Muscle layer of duodenum (tissue), 2 donors: ENCODE measurements around the gene PSMB5.

Experiments
- H3K27ac ChIP-seq: one replicate; pipeline ENCODE4 v1.7.0; 2013; ENCODE audit warnings: mild to moderate bottlenecking, low read length
- H3K27me3 ChIP-seq: one replicate; pipeline ENCODE4 v1.7.0; 2013; ENCODE audit warnings: low read depth, mild to moderate bottlenecking, control low read depth, low read length
- H3K36me3 ChIP-seq, 2 donors: one replicate each; pipeline ENCODE4 v1.7.0; 2013; ENCODE audit warnings: low read length in 2 of 2, control low read depth in 1 of 2, mild to moderate bottlenecking in 1 of 2; ENCODE audit not compliant: insufficient read depth in 2 of 2, control insufficient read depth in 1 of 2
- H3K4me1 ChIP-seq, 2 donors: one replicate each; pipeline ENCODE4 v1.7.0; 2013; ENCODE audit warnings: low read length in 2 of 2, mild to moderate bottlenecking in 2 of 2, control low read depth in 1 of 2, moderate library complexity in 1 of 2; ENCODE audit not compliant: insufficient read depth in 2 of 2, control insufficient read depth in 1 of 2
- H3K4me3 ChIP-seq, 2 donors: one replicate each; pipeline ENCODE4 v1.7.0; 2013; ENCODE audit warnings: low read length in 2 of 2, low read depth in 1 of 2, mild to moderate bottlenecking in 1 of 2
- H3K9me3 ChIP-seq, 2 donors: one replicate each; pipeline ENCODE4 v1.7.0; 2013; ENCODE audit warnings: low read length in 2 of 2, control low read depth in 1 of 2, mild to moderate bottlenecking in 1 of 2; ENCODE audit not compliant: control insufficient read depth in 1 of 2
- donor health status: healthy.

Gene PSMB5

GRCh38 chr14:23057757-23058653, 23.3 kb upstream of the PSMB5 start:
- Histone ChIP-seq H3K9me3 (no peaks in the 10 kb centered on the region), H3K36me3 (peaks cover 34 to 39% of the 10 kb centered on the region in 2 donors), H3K27me3 (no peaks in the 10 kb centered on the region), H3K4me3 (peak overlapping the region; percentile 57 to 81), H3K4me1 (peaks cover 14 to 31% of the 10 kb centered on the region in 2 donors), H3K27ac (no peak overlapping the region)

- Histone ChIP-seq H3K27me3 (no peaks in the 10 kb centered on the region), H3K27ac (no peak within 1 kb of the TSS), H3K4me1 (peaks cover 10 to 27% of the 10 kb centered on the region in 2 donors), H3K4me3 (peak within 1 kb of the TSS; percentile 57 to 81), H3K36me3 (peaks cover 25 to 31% of the 10 kb centered on the region in 2 donors), H3K9me3 (no peaks in the 10 kb centered on the region)
Measured at GRCh38 chr14:23056956-23057756, 22.5 kb upstream of the PSMB5 start, which contains the start of gene CDH24. CDH24 (minus strand) TSS chr14:23057520; CDS start chr14:23055733, 1,787 bp downstream.

GRCh38 chr14:23056145-23056955, 21.6 kb upstream of the PSMB5 start:
- peaks cover 22 to 26% of the 10 kb centered on the region in 2 donors for H3K36me3 ChIP-seq
- peaks cover 9 to 23% of the 10 kb centered on the region in 2 donors for H3K4me1 ChIP-seq
- peak overlapping the region; percentile 52 to 81 for H3K4me3 ChIP-seq
- H3K9me3 ChIP-seq = no peaks in the 10 kb centered on the region
- H3K27me3 ChIP-seq = no peaks in the 10 kb centered on the region
- no peak overlapping the region for H3K27ac ChIP-seq

GRCh38 chr14:23055621-23056144, 21.0 kb upstream of the PSMB5 start:
- Histone ChIP-seq H3K4me3 (no peak overlapping the region), H3K27me3 (no peaks in the 10 kb centered on the region), H3K27ac (no peak overlapping the region), H3K4me1 (peaks cover 9 to 23% of the 10 kb centered on the region in 2 donors), H3K9me3 (no peaks in the 10 kb centered on the region), H3K36me3 (peaks cover 17 to 20% of the 10 kb centered on the region in 2 donors)

- H3K27me3 ChIP-seq = no peaks in the 10 kb centered on the region
- peaks cover 9 to 23% of the 10 kb centered on the region in 2 donors for H3K4me1 ChIP-seq
- no peaks in the 10 kb centered on the region for H3K9me3 ChIP-seq
- H3K36me3 ChIP-seq = peaks cover 12 to 14% of the 10 kb centered on the region in 2 donors
- no peak overlapping the region for H3K4me3 ChIP-seq
- no peak overlapping the region for H3K27ac ChIP-seq
Measured at GRCh38 chr14:23055147-23055550, 20.4 kb upstream of the PSMB5 start.

- peaks cover 6% of the 10 kb centered on the region in 2 donors for H3K36me3 ChIP-seq
- H3K4me3 ChIP-seq = no peak overlapping the region
- H3K27me3 ChIP-seq = no peaks in the 10 kb centered on the region
- no peaks in the 10 kb centered on the region for H3K9me3 ChIP-seq
- peaks cover 9 to 23% of the 10 kb centered on the region in 2 donors for H3K4me1 ChIP-seq
- no peak overlapping the region for H3K27ac ChIP-seq
Measured at GRCh38 chr14:23054000-23054811, 19.5 kb upstream of the PSMB5 start.

- Histone ChIP-seq H3K4me1 (peaks cover 9 to 23% of the 10 kb centered on the region in 2 donors), H3K4me3 (no peak overlapping the region), H3K9me3 (no peaks in the 10 kb centered on the region), H3K27ac (no peak overlapping the region), H3K36me3 (no peaks in the 10 kb centered on the region), H3K27me3 (no peaks in the 10 kb centered on the region)
Measured at GRCh38 chr14:23053426-23053825, 18.7 kb upstream of the PSMB5 start.

- H3K4me3 ChIP-seq = no peak overlapping the region
- H3K36me3 ChIP-seq = no peaks in the 10 kb centered on the region
- H3K27ac ChIP-seq = no peak overlapping the region
- H3K4me1 ChIP-seq = peaks cover 9 to 20% of the 10 kb centered on the region in 2 donors
- H3K9me3 ChIP-seq = no peaks in the 10 kb centered on the region
- no peaks in the 10 kb centered on the region for H3K27me3 ChIP-seq
Measured at GRCh38 chr14:23052671-23053070, 18.0 kb upstream of the PSMB5 start.

- peaks cover 9 to 19% of the 10 kb centered on the region in 2 donors for H3K4me1 ChIP-seq
- no peaks in the 10 kb centered on the region for H3K9me3 ChIP-seq
- H3K27me3 ChIP-seq = no peaks in the 10 kb centered on the region
- no peak overlapping the region for H3K27ac ChIP-seq
- no peaks in the 10 kb centered on the region for H3K36me3 ChIP-seq
- H3K4me3 ChIP-seq = no peak overlapping the region
Measured at GRCh38 chr14:23052182-23052623, 17.5 kb upstream of the PSMB5 start.
